GM13976 (cell line): ENCODE measurements around the gene EMC8.

Experiments
- DNase-seq: peaks from one replicate; pipeline ENCODE4 v3.0.0; 2012; ENCODE audit warnings: low spot score
- in situ Hi-C: fragments of 300-500 bp; cut with MboI; formaldehyde crosslinking; loops from one replicate; pipeline ENCODE4 v1.12.0; 2022; ENCODE audit warnings: low sequenced_read_pairs, mixed read lengths, inconsistent platforms; ENCODE audit not compliant: unreplicated experiment
- TF ChIP-seq, protein P1 (sequence below): IDR thresholded peaks from 2 replicates; pipeline ENCODE4 v1.5.1; 2012; ENCODE audit warnings: borderline replicate concordance, mild to moderate bottlenecking; ENCODE audit not compliant: insufficient read depth; ENCODE audit errors: extremely low read depth, missing control alignments, control extremely low read depth

The EMC8 gene

DNA sequence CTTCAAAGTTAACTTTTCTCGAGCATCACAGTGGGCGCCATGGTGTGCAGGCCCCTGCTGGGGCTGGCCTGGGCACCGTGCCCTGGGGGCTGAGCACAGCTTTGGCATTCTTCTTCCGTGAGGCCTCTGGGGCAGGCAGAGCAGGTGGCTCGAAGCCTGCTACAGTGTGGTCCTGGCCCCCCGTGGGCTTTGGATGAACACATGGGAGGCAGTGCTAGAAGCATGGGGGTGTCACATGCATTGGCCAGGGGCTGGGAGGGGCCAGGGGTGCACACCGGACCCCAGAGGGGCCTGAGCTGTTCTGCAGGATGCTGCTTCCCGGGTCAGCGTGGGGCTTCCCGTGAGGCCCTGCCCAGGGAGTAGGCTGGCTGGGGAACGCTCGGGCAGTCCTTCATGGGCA lies 36.4 kb downstream of the EMC8 start:
- DNase-seq = no peak
- TF ChIP-seq, protein P1, sequence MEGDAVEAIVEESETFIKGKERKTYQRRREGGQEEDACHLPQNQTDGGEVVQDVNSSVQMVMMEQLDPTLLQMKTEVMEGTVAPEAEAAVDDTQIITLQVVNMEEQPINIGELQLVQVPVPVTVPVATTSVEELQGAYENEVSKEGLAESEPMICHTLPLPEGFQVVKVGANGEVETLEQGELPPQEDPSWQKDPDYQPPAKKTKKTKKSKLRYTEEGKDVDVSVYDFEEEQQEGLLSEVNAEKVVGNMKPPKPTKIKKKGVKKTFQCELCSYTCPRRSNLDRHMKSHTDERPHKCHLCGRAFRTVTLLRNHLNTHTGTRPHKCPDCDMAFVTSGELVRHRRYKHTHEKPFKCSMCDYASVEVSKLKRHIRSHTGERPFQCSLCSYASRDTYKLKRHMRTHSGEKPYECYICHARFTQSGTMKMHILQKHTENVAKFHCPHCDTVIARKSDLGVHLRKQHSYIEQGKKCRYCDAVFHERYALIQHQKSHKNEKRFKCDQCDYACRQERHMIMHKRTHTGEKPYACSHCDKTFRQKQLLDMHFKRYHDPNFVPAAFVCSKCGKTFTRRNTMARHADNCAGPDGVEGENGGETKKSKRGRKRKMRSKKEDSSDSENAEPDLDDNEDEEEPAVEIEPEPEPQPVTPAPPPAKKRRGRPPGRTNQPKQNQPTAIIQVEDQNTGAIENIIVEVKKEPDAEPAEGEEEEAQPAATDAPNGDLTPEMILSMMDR = no peak
- in situ Hi-C loops = no loop called here

DNA sequence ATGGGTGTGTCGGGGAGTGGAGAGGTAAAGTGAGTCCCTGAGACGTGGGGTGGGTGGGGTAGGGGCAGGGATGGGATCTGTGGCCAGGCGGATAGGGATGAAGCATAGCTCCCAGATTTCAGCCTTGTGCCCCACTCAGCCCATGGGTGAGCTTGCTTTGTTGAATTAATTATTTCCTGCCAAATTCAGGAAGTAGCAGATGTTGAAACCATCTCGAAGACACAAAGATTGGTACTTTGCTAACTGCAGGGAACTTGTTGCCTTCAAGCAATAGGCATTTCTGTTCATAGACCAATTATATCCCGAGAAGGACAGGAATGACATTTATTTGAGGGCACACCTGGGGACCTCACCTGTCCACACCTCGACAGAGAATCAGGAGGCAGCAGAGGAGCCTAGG lies 37.5 kb downstream of the EMC8 start:
- in situ Hi-C loops = no loop called here
- TF ChIP-seq, protein P1 = no peak
- DNase-seq = no peak

DNA sequence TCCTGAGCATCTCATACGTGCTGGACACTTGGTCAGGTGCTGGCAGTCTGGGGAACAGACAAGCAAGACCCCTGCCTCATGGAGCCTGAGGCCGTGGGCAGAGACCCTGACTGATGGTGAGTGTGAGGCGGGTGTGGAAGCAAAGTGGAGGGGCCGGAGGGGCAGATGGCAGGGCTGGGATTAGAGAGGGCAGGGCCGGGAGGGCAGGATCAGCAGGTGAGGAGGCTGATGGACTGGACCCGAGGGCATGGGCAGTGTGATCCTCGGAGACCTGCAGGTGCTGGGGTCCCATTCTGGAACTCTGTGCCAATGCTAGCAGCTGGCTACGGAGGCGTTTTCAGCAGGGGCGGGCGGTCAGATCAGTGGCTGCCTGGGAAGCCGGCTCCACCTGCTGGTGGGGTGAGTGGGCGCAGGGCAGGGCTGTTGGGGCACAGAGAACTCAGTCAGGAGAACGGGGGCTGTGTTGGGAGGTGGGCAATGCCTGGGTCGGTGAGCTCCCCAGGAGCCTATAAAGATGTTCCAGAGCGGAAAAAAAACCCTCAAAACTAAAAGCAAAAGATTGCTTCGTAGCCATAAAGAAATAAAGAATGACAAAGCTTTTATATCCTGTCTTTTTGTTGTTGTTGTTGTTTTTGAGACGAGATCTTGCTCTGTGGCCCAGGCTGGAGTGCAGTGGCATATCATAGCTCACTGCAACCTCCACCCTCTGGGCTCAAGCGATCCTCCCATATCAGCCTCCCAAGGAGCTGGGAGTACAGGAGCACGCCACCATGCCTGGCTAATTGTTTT lies 39.5 kb downstream of the EMC8 start:
- peak; percentile 82 for DNase-seq
- TF ChIP-seq, protein P1 = peak; percentile 92
- in situ Hi-C loops = no loop called here

DNA sequence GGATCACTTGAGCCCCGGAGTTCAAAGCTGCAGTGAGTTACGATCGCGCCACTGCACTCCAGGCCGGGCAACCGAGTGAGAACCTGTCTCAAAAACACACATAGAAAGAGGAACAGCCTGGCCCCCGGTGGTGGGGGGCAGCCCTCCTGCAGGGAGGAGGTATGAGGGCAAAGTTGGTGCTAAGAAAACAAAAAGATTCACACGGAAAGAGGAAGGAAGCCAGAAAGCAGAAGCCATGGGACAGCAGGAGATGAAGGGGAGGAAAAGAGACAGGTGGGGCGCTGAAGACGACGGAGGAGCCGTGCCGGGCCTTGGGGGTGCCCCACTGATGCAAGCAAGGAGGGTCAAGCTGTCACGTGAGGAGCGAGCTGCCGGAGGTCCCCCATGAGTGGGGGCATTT lies 40.2 kb downstream of the EMC8 start:
- TF ChIP-seq, protein P1 = no peak
- DNase-seq = no peak
- in situ Hi-C loops = no loop called here

DNA sequence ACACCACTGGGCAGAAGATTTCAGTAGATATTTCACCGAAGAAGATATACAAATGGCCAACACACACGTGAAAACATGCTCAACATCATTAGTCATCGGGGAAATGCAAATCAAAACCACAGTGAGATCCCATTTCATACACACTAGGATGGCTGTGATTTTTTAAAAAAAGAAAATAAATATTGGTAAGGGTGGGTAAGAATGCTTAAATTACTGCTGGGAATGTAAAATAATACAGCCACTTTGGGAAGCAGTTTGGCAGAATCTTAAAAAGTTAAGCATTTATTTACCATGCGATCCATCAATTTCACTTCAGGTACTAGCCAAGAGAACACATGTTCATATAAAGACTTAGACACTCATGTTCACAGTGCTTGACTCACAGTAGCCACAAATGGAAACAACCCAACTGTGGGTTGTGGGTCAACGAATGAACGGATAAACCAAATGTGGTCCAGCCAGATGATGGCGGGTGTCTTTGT lies 42.0 kb downstream of the EMC8 start:
- in situ Hi-C loops = no loop called here
- TF ChIP-seq, protein P1 = no peak
- DNase-seq = no peak

DNA sequence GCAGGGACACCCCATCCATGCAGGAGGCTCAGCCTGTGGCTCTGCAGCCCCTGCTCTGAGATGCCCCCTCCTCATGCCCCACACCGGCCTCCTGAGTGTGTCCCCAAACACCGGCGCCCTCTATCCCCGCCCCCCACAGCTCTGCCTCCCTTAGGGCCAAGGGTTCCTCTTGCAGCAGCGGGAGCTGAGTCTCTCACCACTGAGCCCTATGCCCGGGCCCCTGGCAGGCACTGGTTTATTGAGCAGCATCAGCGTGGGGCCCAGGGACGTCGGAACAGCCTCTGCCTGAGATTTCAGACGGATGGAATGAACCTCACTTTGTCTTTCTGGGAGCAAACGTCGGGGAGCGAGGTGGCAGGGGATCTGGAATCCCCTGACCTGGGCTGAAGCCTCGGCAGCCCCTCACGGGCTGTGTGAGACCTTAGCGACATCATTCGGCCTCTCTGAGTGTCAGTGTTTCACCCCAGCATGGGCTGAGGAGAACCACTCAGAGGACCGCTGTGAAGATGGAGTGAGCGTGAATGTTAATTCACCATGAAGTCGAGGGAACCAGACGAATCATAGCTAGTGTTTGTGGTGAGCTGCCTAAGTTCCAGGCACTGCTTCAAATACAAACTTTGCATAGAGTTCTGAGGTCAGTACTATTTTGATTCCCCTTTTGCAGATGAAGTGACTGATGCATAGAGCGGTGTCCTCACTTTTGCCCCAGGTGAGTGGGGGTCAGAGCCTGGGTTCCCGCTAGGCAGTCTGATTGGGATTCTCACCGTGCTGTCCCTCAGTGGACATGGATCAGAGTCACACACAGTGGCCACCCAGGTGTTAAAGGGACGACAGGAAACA lies 43.2 kb downstream of the EMC8 start:
- in situ Hi-C loops = no loop called here
- peak; percentile 80 for DNase-seq
- TF ChIP-seq, protein P1 = no peak
